ENCODE measurements around the gene GHDC. TPM values are rescaled to one million over a fixed set of nuclear protein-coding genes. Genes with fewer than 3 reads are reported as not detected.

GHDC gene
- total and polyA plus RNA-seq, 2 of the 8 experiments (the other 6 are each of a cell fraction or from before 2014, with no cell fraction given) = 7.4 to 8.1 TPM

DNA sequence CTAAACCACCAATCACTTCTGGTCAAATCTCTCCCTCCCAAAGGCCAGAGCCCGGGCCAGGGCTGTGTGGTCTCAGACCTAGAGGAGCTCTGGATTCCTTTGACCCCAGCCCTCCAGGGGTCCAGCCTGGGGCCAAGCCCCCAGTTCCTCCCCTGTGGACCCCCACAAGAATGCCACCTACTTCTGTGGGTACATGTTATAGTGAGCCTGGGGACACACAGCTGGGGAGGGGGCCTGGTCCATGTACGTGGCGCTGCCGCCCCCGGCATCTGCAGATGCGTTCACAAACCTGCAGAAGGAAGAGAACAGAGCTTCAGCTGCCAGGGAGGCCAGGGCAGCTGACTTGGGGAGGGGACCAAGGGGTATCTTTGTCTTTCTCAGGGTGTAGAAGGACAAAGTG lies 7.9 kb upstream of the GHDC start (continued):
- TF ChIP-seq, protein P1, sequence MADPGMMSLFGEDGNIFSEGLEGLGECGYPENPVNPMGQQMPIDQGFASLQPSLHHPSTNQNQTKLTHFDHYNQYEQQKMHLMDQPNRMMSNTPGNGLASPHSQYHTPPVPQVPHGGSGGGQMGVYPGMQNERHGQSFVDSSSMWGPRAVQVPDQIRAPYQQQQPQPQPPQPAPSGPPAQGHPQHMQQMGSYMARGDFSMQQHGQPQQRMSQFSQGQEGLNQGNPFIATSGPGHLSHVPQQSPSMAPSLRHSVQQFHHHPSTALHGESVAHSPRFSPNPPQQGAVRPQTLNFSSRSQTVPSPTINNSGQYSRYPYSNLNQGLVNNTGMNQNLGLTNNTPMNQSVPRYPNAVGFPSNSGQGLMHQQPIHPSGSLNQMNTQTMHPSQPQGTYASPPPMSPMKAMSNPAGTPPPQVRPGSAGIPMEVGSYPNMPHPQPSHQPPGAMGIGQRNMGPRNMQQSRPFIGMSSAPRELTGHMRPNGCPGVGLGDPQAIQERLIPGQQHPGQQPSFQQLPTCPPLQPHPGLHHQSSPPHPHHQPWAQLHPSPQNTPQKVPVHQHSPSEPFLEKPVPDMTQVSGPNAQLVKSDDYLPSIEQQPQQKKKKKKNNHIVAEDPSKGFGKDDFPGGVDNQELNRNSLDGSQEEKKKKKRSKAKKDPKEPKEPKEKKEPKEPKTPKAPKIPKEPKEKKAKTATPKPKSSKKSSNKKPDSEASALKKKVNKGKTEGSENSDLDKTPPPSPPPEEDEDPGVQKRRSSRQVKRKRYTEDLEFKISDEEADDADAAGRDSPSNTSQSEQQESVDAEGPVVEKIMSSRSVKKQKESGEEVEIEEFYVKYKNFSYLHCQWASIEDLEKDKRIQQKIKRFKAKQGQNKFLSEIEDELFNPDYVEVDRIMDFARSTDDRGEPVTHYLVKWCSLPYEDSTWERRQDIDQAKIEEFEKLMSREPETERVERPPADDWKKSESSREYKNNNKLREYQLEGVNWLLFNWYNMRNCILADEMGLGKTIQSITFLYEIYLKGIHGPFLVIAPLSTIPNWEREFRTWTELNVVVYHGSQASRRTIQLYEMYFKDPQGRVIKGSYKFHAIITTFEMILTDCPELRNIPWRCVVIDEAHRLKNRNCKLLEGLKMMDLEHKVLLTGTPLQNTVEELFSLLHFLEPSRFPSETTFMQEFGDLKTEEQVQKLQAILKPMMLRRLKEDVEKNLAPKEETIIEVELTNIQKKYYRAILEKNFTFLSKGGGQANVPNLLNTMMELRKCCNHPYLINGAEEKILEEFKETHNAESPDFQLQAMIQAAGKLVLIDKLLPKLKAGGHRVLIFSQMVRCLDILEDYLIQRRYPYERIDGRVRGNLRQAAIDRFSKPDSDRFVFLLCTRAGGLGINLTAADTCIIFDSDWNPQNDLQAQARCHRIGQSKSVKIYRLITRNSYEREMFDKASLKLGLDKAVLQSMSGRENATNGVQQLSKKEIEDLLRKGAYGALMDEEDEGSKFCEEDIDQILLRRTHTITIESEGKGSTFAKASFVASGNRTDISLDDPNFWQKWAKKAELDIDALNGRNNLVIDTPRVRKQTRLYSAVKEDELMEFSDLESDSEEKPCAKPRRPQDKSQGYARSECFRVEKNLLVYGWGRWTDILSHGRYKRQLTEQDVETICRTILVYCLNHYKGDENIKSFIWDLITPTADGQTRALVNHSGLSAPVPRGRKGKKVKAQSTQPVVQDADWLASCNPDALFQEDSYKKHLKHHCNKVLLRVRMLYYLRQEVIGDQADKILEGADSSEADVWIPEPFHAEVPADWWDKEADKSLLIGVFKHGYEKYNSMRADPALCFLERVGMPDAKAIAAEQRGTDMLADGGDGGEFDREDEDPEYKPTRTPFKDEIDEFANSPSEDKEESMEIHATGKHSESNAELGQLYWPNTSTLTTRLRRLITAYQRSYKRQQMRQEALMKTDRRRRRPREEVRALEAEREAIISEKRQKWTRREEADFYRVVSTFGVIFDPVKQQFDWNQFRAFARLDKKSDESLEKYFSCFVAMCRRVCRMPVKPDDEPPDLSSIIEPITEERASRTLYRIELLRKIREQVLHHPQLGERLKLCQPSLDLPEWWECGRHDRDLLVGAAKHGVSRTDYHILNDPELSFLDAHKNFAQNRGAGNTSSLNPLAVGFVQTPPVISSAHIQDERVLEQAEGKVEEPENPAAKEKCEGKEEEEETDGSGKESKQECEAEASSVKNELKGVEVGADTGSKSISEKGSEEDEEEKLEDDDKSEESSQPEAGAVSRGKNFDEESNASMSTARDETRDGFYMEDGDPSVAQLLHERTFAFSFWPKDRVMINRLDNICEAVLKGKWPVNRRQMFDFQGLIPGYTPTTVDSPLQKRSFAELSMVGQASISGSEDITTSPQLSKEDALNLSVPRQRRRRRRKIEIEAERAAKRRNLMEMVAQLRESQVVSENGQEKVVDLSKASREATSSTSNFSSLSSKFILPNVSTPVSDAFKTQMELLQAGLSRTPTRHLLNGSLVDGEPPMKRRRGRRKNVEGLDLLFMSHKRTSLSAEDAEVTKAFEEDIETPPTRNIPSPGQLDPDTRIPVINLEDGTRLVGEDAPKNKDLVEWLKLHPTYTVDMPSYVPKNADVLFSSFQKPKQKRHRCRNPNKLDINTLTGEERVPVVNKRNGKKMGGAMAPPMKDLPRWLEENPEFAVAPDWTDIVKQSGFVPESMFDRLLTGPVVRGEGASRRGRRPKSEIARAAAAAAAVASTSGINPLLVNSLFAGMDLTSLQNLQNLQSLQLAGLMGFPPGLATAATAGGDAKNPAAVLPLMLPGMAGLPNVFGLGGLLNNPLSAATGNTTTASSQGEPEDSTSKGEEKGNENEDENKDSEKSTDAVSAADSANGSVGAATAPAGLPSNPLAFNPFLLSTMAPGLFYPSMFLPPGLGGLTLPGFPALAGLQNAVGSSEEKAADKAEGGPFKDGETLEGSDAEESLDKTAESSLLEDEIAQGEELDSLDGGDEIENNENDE (IDR thresholded peaks at IDR 0.05; ENCODE audit: insufficient replicate concordance, low read length) = no peak
- TF ChIP-seq BACH1 (IDR thresholded peaks at IDR 0.05; ENCODE audit: low read length) = no peak
- no peak for TF ChIP-seq JUND (IDR thresholded peaks at IDR 0.05; ENCODE audit: low read length)
- TF ChIP-seq, protein P2, sequence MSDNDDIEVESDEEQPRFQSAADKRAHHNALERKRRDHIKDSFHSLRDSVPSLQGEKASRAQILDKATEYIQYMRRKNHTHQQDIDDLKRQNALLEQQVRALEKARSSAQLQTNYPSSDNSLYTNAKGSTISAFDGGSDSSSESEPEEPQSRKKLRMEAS (IDR thresholded peaks at IDR 0.05) = no peak
- TF ChIP-seq, protein P3, sequence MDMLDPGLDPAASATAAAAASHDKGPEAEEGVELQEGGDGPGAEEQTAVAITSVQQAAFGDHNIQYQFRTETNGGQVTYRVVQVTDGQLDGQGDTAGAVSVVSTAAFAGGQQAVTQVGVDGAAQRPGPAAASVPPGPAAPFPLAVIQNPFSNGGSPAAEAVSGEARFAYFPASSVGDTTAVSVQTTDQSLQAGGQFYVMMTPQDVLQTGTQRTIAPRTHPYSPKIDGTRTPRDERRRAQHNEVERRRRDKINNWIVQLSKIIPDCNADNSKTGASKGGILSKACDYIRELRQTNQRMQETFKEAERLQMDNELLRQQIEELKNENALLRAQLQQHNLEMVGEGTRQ (IDR thresholded peaks at IDR 0.05; ENCODE audit: low read length) = no peak
- TF ChIP-seq TCF12 (IDR thresholded peaks at IDR 0.05; ENCODE audit: low read depth, low read length) = no peak
- no peak for TF ChIP-seq ZNF274 (IDR thresholded peaks at IDR 0.05; ENCODE audit: borderline replicate concordance, extremely low read depth, low read length)
- TF ChIP-seq CREB1 (IDR thresholded peaks at IDR 0.05) = no peak
- TF ChIP-seq, protein P4, sequence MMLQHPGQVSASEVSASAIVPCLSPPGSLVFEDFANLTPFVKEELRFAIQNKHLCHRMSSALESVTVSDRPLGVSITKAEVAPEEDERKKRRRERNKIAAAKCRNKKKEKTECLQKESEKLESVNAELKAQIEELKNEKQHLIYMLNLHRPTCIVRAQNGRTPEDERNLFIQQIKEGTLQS (IDR thresholded peaks at IDR 0.05; ENCODE audit: insufficient read depth, low read depth, low read length) = no peak
- TF ChIP-seq RNF2 (IDR thresholded peaks at IDR 0.05; ENCODE audit: borderline replicate concordance, low read depth, low read length, missing control alignments, poor library complexity, severe bottlenecking) = no peak
